Measurements from ENCODE around the gene ITGB3.
A peak's percentile ranks its signal among the peaks of the same experiment; 100 is the strongest.
"Not testable (repeated sequence)": the region's sequence is repeated elsewhere in the genome, so short reads cannot be mapped to it uniquely, and the experiment has no call there.

Gene ITGB3

DNA sequence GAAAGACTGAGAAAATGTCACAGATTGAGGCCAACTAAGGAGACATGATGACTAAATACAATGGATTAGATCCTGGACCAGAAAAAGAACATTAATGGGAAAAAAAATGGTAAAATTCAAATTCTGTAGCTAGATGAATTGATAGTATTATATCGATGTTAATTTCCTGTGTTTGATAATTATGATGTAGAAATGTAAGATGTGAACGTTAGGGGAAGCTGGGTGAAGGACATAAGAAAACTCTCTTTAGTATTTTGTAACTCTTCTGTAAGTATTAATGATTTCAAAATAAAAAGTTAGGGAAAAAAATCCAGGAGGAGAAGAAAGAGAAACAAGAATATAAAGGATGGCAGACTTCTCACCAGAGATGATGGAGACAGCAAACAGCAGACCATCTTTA is 2.8 kb upstream of the ITGB3 start:
- no peak for DNase-seq

DNA sequence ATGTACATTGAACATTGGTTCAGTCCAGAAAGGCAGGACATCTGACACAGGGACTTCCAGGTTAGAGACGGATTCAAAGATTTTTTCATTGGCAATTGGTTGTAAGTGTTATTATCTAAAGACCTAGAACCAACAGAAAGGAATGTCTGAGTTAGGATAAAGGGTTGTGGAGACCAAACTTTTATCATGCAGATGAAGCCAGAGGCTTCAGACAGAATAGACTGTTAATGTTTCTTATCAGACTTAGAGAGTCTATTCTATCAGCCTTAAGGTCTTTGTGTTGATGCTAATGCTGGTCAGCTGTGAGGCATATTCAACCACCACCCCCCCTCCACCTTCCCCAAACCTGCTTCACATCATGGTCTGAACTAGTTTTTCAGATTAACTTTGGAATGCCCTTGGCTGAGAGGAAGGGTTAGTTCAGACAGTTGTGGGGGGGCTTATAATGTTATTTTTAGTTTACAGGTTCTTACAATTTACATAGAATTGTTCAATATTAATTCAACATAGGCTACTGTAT is 2.1 kb upstream of the ITGB3 start:
- no peak for DNase-seq

DNA sequence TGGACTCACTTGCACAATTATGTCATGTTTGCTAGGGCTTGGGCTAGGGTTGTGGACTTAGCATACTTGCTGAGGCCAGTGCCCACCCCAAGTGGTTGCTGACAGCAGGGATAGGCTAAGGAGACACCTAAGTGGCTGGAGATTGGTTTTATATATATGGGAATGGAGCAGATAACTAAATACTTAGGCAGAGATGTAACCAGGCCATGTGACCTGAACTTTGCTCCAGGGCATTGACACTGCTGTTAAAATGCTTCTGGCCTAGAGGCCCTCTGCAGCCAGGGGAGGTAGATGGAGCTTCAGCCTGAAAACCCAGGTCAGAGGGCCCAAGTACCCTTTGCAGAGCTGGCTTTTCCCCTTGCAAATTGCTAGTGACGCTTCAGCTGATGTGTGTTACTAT is 1.4 kb upstream of the ITGB3 start:
- DNase-seq = no peak

DNA sequence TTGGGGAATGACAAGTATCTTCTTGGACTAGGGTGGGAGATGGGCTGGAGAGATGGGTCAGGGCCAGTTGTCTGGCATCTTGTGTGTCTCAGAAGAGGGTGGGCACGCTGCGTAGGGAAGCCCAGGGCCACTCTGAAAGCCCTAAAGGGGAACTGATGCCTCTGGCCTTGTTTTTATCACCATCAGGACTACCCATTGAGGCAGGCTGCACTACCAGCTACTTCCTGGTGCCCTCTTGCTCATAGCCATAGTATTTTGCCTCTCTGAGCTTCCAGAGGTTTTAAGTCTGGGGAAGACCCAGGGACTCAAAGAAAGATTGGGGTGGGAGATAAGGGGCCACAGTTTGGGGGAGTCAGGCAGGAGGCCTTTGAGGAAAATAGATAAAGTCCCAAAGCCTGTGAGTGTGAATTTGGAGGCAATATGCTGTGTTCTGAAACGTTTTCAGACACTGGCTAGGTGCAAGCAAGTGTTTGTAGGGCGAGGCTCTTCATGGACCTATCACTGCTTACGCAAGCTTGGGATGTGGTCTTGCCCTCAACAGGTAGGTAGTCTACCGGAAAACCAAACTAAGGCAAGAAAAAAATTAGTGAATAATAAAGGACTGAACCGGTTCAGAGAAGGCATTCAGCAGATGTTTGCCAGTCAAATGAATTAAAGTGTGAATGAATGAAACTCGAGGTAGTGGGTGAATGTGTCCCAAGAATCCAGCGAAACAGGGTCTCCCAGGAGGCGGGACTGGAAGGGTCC is 688 bp upstream of the ITGB3 start:
- DNase-seq = no peak

DNA sequence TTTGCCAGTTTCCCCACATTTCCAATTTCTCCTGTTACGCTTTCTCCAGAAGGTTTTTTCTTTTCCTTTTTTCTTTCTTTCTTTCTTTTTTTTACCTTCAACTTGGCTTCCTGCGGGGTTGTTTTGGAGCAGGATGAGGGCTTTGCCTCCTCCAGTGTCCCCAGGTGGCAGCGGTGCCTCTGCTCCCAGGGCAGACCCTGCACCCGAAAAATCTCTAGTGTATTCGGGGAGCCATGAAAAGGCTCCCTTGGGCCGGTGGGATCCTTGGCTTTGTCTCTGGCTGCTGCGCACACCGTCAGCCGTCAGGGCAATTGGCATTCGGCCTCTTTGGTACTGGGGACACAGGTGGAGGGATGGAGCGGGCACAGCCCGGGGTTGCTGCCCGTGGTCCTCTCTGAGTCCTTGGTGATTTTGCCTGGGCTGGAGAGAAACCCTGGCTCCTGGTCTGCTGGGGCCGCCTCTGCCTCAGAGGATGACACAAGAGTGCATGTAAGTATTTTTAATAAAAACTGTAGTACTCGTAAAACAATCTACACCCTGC is 846 bp downstream of the ITGB3 start:
- no peak for DNase-seq

DNA sequence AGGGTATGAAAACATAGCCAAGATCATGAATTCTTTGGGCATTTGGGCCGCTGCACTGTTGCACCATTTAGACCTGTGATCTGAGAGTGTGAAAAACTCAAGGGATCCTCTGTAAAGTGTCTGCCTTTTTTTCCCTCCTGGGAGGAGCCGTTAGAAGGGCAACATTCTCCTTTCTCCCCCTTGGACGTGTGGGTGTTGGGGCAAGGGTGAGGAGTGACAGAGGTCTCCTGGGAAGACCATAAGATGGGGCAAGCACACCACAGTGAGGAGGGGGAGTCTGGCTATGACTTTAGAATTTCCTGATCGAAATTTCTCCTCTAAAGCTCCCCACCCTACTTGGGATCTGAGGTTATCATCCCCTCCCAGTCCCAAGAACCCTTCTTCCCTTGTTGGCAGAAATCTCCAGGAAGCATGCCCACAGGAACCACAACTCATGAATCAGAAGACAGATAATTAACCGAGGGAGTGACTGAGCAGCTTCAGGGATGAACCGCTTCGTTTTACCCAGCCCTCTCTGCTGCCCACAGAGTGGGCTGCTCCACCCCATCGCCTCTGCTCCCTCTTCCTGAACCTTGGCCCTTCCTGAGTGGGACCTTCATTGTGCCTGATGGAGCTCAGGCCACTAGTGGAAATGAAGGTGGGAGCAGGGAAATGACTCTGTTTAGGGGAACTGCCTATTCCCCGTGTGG is 4.2 kb downstream of the ITGB3 start:
- DNase-seq = peak; percentile 39

DNA sequence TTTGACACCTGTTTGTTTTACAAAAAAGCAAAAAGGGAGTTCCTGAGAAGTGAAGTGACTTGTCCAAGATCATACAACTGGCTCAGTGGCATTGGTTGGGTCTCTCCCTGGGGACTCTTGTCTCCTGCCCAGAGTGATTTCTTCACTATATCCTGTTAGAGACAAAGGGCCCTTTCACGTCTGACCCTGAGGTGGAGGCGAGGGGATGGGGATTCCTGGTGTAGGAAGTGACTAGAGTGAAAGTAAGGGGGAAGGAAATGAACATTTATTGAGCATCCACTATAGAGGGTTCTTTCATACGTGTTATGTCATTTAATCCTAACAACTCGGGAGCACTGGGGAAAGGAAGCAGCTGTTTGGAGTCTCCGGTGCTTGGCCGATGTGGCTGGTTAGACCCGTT is 9.0 kb downstream of the ITGB3 start:
- no peak for DNase-seq

DNA sequence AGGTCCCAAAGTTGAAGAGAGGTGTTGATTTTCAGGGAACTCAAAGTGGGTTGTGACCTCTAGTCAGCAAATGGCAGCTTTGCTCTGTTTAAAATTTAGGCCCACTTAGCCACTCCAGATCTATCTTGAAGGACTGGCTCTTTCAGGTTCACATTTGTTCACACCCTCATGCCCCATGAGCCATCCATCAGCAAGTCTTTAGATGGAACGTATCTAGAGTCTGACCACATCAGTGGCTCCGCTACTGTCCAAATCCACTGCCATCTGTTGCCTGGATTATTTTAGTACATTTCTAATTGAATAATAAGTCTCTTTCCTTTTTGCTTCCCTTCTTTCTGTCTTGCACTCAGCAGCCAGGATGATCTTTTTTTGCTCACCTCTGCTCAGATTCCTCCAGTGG is 10.5 kb downstream of the ITGB3 start:
- DNase-seq = no peak

DNA sequence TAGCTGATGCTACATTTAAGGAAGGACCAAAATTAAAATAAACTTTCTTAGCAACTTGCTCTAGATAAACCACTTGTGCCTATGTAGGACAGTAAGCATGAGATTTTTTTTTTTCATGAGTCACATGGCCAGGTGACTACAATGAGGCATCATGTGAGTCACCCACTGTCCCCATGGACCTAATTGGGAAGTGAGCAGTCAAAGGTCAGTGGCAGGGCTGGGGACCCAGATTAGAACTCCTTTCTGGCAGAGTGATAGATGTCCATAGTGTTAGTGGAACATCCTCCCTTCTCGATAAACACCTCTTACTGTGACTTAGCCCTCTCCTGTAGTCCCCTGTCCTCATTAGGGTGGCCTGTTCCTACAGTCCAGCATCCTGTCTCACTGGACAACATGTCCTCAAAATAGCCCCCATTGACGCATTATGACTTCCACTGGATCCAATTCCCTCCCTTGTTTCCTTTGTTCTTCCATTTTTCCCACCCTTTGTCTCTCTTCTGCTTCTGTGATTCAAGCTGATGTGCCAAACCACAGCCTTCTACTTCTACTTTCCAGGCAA is 12.4 kb downstream of the ITGB3 start:
- peak; percentile 69 for DNase-seq

DNA sequence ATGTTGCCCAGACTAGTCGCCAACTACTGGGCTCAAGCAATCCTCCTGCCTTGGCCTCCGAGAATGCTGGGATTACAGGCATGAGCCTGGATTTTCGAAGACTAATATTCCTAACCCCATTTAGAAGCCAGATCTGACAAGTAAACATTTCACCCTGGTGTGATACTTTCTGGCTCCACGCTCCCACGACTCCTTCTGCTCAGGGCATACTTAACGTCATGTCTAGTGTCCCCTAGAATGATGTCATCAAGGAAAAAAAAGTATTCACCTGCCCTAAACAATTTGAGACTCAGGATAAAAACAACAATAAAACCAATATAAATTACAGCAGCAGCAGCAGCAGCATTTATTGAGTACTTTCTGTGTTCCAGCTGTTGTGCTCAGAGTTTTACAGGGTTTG is 13.2 kb downstream of the ITGB3 start:
- DNase-seq = no peak

DNA sequence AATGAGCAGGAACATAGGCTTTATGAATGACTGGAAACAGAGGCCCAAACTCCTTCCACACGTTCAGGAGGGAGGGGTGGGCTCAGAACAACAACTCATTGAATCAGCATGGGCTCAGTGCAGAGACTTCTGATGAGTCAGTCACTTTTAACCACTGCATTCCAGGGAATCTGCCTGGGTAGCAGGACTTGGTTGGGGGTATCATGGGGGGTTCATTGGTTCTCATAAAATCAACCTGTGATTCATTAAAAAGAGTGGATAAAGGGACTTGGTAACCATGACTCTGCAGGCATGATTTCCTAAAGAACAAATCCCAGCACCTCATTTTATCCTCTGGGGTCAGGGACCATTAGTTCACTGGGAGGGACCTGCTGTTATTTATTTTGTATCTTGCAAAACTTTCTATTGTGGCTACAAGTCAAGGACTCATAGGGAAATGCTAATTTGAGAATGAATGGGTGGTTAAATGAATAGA is 13.8 kb downstream of the ITGB3 start:
- DNase-seq = no peak

DNA sequence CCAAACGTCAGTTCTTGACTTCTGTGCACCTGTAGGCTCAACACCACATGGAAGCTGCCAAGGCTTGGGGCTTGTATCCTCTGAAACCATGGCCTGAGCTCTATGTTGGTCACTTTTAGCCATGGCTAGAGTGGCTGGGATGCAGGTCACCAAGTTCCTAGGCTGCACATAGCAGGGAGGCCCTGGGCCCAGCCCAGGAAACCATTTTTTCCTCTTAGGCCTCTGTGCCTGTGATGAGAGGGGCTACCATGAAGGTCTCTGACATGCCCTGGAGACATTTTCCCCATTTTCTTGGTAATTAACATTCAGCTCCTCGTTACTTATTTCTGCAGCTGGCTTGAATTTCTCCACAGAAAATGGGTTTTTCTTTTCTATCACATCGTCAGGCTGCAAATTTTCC is 15.3 kb downstream of the ITGB3 start:
- not testable (repeated sequence) for DNase-seq

DNA sequence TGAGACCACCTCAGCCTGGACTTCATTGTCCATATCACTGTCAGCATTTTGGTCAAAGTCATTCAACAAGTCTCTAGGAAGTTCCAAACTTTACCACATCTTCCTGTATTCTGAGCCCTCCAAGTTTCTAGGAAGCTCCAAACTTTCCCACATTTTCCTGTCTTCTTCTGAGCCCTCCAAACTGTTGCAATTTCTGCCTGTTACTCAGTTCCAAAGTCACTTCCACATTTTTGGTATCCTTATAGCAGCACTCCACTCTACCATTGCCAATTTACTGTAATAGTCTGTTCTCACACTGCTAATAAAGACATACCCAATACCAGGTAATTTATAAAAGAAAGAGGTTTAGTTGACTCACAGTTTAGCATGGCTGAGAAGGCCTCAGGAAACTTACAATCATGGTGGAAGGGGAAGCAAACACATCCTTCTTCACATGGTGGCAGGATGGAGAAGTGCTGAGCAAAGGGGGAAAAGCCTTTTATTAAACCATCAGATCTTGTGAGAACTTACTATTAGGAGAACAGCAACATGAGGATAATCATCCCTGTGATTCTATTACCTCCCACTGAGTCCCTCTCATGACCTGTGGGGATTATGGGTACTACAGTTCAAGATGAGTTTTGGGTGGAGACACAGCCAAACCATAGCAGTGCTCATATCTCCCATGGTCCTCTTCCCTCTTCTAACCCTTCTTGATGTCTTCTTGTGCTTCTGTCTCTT is 16.1 kb downstream of the ITGB3 start:
- peak; percentile 28 for DNase-seq

DNA sequence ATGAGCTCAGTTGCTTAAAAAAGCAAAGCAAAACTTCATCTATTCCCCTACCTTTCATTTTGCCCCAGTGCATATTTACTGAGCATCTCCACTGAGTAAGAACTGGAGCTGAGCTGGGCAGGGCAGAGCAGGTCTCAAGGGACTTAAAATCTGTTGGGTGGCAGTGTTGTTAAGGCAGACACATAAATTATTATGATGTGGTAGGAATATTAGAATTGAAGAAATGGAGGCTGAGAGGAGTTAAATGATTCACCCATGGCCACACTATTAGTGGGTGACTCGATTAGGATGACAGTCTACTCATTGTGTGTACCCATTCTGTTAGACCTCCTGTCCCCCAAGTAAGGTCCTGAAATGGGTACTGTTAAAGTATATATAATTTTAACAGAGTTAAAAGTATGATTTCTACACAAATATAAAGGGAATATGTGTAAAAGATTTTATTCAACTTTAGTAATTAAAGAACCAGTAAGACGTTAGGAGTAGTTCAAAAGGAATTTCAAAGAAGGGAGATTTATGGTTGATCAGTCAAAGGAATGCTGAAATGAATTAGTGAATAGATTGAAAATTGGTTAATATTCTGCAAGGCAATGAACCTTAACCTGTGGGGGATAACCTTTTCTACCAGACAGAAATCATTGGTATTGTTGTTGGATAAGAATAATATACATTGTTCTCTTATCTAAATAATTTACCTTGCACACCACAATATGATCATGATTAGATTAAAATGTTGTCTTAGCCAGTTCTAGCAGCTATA is 17.5 kb downstream of the ITGB3 start:
- DNase-seq = no peak

DNA sequence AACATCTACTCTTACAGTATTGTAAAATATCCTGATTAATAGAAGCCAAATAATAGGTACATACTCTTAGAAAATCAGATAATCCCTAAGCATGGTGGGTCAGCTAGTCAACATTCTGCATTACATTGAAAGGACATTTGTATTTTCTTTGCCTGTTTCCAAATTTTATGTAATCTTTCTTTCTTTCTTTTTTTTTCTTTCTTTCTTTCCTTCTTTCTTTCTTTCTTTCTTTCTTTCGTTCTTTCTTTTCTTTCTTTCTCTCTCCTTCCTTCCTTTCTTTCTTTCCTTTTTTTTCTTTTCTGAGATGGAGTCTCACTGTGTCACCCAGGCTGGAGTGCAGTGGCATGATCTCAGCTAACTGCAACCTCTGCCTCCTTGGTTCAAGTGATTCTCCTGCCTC is 18.9 kb downstream of the ITGB3 start:
- no peak for DNase-seq

DNA sequence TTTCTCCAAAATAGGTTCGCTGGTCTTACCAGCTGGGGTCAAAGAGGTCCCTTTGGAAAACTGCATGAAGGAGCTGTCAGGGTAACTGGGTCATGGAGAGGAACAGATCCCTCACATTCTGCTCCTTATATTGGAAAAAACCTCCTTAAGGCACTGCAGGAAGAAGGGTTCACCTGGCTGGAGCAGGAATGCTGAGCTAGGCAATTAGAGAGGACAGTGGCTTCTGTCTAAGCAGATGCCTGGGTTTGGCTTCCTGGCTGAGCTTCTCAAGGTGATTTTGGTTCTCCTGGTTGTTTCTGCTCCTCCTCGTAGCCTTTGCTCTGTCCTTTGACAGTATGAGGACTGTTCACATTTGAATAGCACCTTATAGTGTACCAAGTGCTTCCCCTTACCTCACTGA is 19.6 kb downstream of the ITGB3 start:
- DNase-seq = no peak

DNA sequence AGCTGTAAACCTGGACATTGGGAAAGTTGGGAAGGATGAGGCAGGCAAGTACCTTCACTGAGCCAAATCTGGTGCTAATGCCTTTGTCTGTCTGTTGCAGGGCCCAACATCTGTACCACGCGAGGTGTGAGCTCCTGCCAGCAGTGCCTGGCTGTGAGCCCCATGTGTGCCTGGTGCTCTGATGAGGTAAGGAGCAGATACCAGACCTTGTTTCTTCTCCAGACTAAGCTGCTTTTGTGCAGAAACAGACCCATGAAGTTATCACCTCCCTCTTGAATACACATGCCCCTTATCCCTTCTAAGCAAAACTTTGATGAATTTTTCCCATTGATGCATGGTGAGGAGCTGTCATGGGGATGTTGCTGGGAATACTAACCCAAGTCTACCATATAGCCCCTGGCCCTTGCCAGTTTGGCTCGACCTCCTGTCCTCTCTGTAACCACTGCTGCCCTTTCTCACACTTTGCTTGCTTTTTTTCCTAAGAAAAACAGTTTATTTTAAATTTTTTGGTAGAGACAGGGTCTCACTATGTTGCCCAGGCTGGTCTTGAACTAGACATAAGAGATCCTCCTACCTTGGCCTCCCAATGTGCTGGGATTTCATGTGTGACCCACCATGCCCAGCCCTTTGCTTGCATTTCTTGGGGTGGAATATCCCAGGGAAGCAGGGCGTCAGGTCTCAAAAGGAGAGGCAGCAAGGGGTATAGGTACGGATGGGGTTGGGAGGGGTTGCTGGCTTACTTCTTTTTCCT is 20.9 kb downstream of the ITGB3 start:
- no peak for DNase-seq

DNA sequence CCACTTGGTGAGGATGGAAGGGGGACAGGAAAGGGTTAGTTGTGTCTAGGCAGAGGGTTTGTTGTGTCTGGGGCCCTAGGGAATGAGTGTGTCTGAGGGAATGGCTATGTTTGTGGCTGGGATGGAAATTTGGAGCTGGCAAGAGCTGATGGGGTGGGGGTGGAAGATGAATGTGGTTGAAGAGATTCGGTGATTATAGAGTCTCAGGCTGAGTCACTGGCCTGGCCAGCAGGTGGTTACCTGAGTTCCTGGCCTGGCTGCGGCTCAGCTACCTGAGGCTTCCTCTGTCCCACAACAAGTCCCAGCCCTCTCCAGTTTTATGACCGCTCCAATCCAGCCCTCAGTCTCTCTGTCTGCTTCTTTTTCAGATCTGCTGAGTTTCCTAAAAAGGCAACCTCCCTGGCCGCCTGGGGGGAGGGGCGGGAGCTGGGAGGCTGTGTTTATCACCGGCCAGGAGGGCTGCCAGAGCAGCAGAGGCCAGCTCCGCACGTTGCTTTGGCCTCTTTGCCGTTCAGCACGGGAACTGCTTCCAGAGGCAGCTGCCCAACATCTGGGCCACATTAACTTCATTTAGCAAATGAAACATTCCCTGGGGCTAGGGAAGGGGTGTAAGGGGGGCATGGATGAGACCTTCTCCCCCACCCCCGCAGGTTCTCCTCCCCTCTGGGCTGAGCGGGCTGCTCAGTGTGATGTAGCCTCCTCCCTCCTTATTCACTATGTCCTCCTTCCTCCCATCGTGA is 21.8 kb downstream of the ITGB3 start:
- DNase-seq = no peak

DNA sequence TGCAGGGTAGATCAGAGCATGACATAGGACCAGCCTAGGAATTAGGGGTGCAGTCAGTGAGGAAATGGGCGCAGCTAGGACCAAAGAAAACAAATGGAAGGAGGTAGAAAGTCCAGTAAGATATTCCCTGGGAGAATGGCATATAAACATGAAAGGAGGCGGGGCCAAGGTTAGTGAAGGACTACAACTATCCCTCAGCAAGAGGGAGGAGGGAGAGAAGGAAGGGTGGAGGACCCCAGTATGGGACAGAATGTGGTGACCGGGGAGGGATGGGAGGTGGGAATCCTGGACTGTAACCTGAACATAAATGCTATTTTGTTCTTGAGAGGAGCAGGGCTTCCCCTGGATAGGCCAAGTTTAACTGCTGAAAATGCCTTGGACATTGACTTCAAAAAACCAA is 22.8 kb downstream of the ITGB3 start:
- no peak for DNase-seq

DNA sequence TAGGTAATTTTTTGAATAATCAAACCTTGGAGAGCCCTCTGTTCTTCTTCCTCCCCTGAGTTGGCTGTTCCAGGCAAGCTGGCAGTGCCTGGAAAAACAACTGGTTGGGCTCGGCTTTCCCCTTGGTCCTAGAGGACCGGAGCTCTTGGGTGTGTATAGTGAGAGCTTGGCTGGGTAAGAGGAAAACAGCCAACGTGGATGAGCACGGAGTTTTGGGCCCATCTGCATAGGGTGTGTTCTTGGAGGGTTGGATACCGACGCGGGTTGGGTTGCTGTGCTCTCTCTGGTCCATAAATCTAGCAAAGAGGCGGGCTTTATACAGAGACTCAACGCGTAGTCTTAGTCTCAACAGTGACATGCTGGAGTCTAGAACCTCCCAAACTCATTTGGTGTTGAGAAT is 23.2 kb downstream of the ITGB3 start:
- no peak for DNase-seq

DNA sequence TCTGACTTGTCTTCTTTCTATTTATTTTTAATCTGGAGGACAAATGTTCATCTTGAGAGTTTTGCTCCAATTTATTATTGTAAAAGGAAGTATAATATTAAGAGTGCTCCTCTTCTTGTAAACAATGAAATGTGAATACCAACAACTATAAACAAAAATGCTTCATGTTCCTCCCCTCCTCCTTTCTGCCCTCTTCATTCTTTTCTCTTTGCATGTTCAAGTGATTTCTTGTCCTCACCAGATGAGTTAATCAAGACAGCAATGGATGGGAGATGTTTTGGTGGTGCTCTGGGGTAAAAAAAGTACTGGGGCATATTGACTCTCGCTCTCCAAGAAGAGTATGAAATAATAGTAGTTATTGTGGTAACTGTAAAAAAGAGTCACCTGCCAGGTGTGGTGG is 24.3 kb downstream of the ITGB3 start:
- no peak for DNase-seq

Measured in suppressor macrophage treated with lipopolysaccharide for 4 hours (primary cell).